GM21390 (cell line): ENCODE data around the gene SELPLG.
"Not testable (repeated sequence)": the region's sequence is repeated elsewhere in the genome, so short reads cannot be mapped to it uniquely, and the experiment has no call there.

ENCODE experiments used
- ATAC-seq: cut with Tn5 transposase; IDR thresholded peaks from one replicate; pipeline ENCODE4 v1.9.1; 2021; ENCODE audit not compliant: unreplicated experiment

SELPLG gene, protein sequence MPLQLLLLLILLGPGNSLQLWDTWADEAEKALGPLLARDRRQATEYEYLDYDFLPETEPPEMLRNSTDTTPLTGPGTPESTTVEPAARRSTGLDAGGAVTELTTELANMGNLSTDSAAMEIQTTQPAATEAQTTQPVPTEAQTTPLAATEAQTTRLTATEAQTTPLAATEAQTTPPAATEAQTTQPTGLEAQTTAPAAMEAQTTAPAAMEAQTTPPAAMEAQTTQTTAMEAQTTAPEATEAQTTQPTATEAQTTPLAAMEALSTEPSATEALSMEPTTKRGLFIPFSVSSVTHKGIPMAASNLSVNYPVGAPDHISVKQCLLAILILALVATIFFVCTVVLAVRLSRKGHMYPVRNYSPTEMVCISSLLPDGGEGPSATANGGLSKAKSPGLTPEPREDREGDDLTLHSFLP

DNA sequence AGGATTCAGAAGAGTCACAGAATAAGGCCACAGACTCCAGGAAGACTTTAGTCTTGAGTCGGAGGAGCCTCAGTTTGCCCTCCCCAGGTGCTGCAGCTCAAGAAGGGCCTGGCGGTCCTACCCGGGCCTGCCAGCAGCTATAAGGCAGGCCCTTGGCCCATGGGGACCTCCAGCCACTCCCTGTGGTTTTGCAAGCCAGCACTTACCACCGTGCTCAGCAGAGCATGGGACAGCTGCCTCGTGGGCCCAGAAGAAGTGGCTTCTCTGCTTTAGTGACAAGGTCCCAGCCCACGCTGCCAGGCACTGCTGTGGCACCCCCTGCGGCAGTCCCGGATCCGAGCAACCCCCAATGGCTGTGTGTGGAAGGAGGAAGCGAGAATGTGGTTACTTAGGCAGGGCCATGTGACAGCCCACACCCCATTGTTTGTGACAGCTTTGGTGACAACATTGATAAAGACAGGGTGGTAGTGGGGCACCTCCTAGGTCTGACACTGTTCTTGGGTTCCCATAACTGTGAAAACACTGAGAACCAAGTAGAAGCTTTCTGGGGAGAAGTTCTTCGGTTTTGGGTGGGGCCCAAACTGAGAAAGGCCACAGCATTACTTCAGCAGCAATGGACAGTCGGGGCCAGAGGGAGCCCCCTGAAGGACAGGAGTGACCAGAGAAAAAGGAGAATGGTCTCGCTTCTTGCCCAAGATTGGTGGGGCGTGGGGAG is at the start of gene SELPLG:
TSS of gene SELPLG (minus strand) at position 361 of the 715 bp plus-strand sequence. CDS start 9,587 bp downstream, outside the sequence.
- ATAC-seq = peak; percentile 49

DNA sequence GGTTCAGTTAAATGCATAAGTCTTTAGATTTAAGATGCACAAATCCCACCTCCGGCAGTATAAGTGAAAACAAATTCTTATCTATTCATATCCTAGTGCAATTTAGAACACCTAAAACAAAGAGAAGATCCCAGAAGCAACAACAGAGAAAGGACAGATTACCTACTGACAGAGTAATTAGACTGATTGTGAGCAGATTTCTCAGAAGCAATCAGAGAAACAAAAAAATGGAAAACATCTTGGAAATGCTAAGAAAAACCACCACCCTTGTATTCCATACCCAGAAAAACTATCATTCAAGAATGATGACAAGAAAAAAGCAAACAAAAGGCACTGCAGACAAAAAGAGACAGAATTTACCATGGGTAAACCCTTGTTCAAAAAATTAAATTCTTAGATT is 47.6 kb upstream of the SELPLG start:
- no peak for ATAC-seq

DNA sequence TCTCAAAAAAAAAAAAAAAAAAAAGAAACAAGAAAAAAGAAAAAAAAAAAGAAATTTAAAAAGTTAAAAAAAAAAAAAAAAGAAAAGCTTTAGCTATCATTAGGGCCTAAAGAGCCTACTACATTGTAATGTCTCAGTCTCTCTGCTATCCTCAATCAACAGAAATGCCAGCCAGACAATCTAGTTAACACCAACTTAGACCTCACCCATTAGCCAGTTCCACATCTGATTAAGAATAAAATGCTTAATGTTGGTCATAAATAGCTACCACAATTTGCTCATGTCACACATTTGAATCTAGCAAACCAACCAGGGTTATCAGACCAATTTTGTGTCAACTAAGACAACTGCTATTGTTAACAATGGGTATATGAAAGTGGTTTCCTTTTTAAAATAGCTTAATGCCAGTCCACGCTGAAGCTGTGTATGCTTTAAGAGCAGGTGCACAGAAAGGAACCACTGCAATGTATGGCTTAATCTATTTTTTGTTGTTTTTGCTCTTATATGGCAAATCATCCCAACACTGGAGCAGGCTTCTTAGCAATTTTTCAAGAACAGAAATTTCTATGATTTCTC is 45.5 kb upstream of the SELPLG start:
- no peak for ATAC-seq

DNA sequence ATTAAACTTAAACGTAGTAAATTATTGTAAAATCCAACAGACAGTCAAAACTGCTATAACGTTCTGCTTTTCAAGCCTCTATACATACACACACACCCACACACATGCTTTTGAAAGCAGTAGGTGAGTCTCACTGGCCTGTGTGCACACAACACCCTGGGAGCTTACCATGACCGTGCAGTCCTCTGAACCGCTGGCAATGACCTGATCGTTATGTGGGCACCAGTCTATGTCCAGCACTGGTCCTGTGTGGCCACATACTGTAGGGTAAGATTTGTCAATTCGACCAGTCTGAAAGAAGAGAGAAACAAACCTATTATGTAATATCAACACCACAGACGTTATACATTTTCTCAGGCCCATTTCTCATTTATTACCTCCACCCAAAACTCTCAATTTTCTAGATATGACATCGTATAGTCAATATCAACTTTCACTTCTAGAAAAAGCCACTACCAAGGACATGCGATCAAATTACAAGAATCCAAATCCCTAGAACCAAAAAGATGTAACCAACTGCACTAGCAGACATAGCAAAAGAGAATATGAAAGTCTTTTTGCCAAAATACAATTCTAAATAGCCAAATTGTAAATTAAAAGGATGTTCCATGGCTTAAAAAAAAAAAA is 44.5 kb upstream of the SELPLG start:
- no peak for ATAC-seq

DNA sequence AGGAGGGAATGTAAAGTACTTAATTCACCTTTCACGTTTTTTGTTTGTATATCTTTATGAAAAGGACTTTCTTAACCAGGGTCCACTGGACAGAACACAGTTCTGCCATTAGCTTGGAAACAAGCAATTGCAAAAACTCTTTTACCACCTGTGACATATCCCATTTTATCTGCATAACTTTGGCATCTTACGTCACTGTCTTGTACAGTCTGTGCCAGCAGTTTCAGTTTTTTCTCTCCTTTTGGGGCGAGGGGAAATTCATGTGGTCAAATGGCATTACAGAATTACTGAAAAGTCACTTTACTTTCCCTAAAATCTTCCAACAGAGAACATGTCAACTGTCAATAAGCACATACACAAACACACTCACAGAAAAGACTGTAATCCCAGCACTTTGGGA is 43.7 kb upstream of the SELPLG start:
- no peak for ATAC-seq

DNA sequence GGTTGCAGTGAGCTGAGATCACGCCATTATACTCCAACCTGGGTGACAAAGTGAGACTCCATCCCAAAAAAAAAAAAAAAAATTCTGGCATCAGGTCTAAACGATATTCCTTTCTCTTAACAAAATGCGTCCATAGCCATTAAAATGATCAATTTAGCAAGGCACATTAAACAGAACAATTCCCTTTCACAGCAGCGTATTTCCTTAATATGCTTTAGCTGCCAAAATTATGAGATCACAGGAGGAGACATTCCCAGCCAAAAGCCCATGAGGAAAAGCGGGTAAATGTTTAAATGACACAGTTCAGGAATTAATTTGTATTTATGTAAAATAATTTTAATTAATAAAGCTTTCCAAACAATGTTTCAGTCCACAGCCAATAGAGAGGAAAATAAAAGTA is 43.0 kb upstream of the SELPLG start:
- no peak for ATAC-seq

DNA sequence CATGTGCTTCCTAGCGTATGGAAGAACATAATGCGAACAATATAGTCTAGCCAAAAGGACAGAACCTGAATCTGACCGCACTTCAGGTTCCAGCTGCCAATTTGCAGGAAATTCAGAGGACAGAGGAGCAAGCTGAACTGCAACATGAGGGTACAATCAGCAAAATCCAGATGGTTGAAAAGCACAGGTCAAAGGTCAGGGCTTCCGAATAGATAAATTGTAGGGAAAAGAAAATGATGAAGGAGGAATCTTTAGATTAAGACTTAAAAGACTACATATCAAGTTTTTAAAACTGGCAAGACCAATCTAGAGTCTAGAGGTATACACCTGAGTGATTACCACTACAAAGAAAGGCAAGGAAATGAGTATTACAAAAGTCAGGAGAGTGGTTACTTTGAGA is 42.1 kb upstream of the SELPLG start:
- ATAC-seq = no peak

DNA sequence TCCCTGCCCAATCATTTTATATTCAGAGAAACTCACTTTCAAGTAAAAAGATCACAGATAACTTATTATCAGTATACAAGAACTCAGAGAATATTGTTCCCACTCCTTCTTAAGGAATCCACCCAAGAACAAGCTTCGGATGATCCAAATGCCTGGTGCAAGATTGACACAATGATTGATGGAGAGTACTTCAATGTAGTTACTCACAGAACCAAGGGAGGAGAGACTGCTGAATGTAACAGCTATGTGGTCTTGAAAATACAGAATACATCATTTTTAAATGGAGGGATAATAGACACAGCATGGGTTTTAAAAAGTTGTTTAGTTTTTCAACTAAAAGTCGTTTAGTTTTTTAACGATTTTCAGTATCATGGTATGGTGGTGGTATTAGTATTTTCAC is 38.4 kb upstream of the SELPLG start:
- no peak for ATAC-seq

DNA sequence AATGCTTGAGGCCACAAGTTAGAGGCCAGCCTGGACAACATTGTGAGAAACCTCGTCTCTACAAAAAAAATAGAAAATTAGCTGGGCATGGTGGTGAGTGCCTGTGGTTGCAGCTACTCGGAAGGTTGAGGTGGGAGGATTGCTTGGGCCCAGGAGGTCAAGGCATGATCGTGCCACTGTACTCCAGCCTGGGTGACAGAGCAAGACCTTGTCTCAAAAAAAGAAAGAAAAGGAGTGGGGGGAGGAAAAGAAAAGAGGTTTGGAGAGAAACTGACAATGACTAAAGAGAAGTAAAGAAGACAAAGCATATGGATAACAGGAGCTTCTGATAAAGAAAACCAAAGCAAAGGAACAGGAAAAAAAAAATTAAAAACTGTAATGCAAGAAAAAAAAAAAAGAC is 37.4 kb upstream of the SELPLG start:
- ATAC-seq = no peak

DNA sequence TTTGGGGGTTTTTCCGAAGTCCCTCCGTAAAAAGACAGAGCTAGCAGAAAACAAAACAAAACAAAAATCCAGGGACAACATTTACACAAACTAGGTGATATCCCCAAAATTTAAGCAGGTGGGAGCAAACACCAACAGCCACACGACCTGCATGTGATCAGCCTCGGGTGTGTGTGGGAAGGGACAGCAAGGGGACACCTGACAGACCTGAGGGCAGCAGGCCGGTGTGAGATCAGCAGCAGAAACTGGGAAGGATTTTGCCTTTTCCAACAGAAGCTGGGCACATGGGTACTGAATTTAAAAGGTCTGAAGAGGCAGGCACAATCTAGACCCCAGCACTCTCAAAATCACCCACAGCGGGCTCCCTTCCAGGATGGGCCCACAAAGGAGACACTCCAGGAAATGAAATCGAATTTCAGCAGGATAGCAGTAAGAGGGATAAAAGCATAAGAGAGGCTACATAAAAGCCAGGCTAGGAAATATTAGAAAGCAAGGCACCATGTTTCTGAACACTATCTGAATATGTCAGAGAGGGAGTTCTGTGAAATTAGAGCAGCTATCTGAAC is 36.5 kb upstream of the SELPLG start:
- ATAC-seq = no peak

DNA sequence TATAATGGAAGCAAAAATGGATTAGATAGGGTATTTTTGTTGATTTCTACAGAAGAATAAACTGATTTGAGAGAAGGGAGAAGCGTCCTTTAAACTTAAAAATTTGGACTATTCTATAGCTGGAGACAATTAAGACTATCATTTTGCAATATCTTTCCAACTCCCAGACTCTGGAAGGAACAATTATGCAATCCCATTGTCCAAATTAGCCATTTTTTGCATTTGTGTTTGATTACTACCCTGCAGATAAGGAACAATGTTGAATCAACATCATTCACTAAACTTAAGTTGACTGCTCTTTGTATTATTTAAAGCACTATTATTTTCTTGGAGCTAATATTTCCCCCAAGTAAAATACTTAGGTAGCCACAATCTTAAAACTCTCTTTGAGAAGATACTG is 34.8 kb upstream of the SELPLG start:
- no peak for ATAC-seq

DNA sequence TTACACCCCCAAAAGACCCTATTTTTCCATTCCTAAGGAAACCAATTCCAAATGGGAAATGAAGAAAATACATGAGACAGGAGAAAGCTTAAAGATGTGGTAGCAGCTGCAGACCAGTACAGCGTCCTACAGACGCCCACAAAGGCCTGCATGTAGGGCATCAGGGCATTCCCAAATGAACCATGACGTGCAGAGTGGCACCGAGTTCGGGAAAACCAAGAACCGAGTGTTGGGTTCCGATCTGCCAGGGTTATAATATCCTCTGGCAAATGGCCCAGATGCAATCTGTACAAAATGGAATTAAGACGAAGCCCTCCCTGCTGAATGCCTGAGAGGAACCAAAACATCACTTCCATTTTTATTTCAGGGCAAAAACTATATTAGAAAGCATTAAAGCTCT is 34.4 kb upstream of the SELPLG start:
- ATAC-seq = no peak

DNA sequence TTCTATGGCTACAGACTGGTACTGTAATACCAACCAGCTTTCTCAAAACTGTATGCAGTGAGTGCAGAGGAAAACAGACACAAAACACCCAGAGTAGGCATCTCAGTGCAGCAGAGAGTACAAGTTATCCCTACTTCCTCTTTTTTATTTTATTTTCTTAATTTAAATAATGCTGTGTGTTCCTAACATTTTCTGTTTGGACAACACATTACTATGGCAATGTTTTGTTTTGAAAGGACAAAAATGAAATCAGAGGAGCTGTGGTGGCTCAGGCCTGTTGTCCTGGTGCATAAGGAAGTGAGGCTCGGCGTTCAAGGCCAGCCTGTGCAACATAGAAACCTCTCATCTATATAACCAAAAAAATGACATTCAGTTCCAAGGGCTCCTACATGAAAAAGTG is 33.7 kb upstream of the SELPLG start:
- no peak for ATAC-seq

DNA sequence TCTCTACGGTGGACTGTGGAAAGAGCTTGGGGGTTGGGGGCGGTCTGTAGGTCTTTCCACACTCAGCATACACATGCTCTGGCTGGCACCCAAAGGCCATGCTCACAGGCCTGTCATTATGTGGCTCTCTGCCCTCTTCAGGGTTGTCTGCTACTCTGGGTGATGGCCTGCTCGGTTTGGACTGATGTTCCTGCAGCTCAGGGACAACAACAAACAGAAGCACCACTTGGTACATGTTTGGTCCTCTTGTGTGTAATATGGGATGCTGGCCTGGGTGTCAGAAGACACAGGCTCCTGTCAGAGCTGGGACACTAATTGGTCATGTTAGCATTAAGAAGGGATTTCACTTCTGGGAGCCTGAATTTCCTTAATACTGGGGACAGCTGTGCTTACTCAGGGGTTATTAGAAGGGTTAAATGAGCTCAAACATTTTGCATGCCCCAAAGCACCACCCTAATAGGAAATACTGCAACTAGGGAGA is 32.7 kb upstream of the SELPLG start:
- ATAC-seq = no peak

DNA sequence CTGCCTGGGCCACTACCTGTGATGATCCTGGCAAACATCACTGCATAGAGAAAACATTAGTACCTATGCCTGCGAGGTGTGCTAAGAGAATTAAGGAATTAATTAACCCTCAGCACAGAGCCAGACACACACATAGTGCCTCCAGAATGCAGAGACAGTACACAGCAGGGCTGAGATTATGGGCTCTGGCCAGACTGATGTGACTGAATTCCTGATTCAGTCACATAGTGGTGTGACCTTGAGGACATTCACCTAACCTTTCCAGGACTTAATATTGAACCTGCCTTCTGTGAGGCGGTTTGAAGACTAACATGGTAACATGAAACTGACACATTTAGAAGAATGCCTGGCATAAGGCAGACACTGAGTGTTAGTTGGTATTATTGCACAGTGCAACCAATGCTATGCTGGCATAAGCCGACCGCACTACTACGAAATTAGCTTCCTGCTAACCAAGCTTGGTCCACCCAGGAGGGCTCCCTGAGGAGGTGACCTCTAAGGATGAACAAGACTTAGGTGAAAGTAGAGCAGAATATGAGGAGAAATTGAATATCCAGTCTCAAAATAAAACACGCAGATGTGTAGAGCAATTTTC is 32.0 kb upstream of the SELPLG start:
- ATAC-seq = no peak

DNA sequence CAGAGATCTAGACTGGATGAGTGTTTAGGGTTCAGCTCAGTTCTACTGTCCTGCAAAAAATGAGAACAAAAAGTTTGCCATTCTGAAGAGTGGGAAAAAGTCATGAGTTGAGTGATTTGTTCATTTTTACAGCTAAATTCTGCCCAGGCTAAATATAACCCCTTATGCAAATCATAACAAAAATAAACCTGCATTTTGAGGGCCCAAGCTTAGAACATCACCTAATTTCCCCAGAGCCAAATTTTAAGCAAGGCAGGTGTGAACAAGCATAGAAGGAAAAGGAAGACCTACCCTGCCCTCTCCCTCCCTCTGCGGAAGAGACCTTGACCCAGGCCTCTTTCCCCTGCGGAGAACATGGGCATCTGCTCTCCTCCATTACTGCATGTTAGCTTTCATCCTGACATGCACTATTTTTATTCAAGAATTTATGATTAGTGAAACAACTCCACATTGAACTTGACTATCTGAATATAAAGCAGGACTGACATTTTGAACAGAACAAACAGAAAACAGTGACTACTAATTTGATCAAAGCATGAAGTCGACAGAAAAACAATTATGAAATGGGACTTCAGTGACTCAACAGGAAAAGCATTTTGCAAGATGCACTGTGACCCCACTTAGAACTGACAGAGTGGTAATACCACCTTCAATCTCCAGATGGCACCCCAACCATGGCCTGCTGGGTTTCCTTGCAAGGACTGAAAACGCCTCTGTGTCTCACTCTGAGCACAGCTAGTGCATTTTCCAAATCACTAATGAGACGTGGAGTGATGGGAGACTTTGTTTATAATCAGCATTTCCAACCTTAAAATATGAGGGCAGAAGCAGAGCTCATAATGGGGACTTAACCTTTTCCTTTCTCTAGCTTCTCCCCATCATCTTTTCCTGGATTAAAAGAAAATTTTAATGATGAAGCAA is 30.9 kb upstream of the SELPLG start:
- peak; percentile 66 for ATAC-seq

DNA sequence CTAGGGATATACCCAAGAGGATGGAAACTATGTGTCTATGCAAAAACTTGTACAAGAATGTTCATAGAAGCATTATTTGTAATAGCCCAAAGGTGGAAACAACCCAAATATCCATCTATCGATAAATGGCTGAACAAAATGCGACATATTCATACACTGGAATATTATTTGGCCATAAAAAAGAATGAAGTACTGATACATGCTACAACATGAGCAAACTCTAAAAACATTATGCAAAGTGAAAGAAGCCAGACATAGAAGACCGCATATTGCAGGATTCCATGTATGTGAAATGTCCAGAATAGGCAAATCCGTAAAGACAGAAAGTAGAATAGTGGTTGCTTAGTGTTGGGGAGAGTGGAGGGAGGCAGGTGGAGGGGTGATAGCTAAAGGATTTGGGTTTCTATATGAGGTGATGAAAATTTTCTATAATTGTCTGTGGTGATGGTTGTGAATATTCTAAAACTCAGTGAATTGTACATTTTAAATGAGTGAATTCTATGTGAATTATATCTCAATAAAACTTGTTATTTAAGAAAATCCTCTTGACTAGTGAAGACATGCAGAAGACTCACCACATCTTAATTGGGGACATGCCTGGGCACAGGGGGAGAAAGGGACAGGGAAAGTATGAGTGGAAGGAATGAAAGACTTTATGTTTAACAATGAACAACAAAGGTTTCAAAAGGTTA is 29.8 kb upstream of the SELPLG start:
- ATAC-seq = no peak

DNA sequence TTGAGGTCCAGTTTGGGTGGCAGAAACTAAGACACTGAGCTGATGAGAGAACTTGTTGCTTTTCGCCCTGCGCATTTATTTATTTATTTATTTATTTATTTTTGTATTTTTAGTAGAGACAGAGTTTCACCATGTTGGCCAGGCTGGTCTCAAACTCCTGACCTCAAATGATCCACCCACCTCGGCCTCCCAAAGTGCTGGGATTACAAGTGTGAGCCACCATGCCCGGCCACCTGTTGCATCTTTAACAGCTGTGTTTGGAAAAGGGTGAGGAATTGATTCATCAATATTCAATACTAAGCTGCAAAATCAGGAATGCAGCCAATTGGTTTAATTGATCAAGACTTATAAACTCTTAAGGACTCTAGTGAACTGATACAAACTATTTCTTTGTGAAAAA is 24.4 kb upstream of the SELPLG start:
- not testable (repeated sequence) for ATAC-seq

DNA sequence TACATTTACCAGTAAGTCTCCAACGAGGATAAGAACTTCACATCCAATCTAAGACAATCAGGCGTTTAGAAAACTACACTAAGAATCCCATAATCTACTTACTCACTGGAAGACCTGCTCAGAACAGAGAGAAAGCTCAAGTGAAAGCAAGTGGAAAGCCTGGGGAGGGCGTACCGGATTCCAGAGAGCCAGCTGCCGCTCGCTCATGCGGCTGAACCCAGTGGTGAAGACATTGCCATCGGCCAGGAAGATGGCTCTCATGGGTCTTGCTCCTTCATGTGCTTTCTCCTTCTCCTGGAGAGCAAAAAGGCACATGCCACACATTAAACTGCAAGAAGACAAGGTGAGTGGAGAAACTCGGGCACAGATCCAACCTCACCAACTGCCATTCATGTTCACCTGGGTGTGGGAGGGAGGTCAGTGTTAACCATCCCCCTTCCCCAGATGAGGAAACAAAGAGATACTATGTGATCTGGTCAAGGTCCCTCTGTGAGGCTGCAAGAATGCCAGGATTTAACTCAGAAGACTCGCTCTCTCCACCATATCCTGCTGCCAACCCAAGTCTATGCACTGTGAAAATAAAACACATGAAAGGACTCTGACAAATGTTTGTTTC is 23.5 kb upstream of the SELPLG start:
- ATAC-seq = no peak
